ENCODE measurements around the gene MYOM1.

- TF ChIP-seq POLR2A (IDR thresholded peaks at IDR 0.05): no peak
- TF ChIP-seq CTCF (IDR thresholded peaks at IDR 0.05): no peak
These were observed 44.5 kb downstream of the MYOM1 start for GRCh38 chr18:3175195-3175758.

Data from Peyer's patch (tissue), 4 donors.